ENCODE data around the gene TNIP2. TPM values are rescaled to one million over a fixed set of nuclear protein-coding genes. Genes with fewer than 3 reads are reported as not detected.
A peak's percentile ranks its signal among the peaks of the same experiment; 100 is the strongest.

Gene TNIP2
- total RNA-seq, 4 donors from 2014 or later = 27.6 to 50.0 (median 36.1) TPM

DNA sequence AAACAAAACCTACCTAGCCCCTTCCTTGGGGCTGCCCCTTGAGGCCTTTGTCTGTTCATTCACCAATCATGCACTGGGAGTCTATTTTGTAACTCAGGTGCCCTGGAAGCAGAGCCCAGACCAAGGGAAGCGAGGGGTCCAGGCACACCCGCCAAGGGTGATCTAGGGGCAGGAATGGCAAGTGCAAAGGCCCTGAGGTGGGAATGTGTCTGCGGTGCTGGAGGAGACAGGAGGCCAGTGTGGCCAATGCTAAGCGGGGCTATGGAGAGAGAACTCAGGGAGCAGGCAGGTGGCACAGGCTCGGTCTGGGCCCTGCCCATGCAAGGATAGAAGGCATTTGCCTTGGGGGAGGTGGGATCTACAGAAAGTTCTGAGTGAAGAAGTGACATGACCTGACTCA, 33.2 kb upstream of the TNIP2 start:
- TF ChIP-seq POLR2A (IDR thresholded peaks at IDR 0.05) (no peak), CTCF (IDR thresholded peaks at IDR 0.05) (no peak)
- Histone ChIP-seq H3K4me3 (no peak overlapping the region), H3K9me3 (no peaks in the 10 kb centered on the region), H3K4me1 (peaks cover 0 to 9% of the 10 kb centered on the region in 2 donors), H3K36me3 (no peaks in the 10 kb centered on the region), H3K27me3 (no peaks in the 10 kb centered on the region), H3K27ac (no peak overlapping the region)
- DNase-seq = no peak
- intact Hi-C loops (cut with DNase I; ENCODE audit: low total_unique reads) = no loop called here

DNA sequence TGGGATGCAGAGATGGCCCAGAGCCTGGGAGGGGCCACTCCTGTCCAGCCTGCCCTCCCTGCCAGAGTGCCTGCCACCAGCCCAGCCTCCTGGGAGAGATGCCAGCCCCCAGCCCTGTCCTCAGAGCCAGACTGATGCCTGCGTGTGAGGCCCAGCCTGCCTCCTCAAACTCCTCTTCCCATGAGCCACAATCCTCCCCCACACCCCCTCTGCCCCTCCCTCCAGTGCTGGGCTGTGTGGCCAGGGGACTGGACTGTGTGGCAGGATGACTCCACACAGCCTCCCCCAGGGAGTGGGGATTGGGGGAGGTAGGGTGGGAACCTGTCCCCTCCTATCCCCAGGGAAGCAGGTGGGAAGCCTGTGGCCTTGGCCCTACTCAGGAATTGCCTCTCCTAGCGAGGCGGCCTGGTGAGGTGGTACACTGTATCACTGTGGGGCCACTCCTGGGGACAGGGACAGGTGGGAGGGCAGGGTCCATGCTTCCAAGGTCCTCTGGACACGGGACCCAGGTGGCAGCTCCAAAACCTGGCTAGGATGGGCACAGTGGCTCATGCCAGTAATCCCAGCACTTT, 32.5 kb upstream of the TNIP2 start:
- no peak overlapping the region for H3K4me3 ChIP-seq
- H3K27me3 ChIP-seq = no peaks in the 10 kb centered on the region
- no peaks in the 10 kb centered on the region for H3K36me3 ChIP-seq
- H3K4me1 ChIP-seq = peaks cover 0 to 5% of the 10 kb centered on the region in 2 donors
- no peak overlapping the region for H3K27ac ChIP-seq
- DNase-seq = no peak
- intact Hi-C loops (cut with DNase I; ENCODE audit: low total_unique reads) = no loop called here
- TF ChIP-seq CTCF (IDR thresholded peaks at IDR 0.05) = no peak
- TF ChIP-seq POLR2A (IDR thresholded peaks at IDR 0.05) = no peak
- H3K9me3 ChIP-seq = no peaks in the 10 kb centered on the region

DNA sequence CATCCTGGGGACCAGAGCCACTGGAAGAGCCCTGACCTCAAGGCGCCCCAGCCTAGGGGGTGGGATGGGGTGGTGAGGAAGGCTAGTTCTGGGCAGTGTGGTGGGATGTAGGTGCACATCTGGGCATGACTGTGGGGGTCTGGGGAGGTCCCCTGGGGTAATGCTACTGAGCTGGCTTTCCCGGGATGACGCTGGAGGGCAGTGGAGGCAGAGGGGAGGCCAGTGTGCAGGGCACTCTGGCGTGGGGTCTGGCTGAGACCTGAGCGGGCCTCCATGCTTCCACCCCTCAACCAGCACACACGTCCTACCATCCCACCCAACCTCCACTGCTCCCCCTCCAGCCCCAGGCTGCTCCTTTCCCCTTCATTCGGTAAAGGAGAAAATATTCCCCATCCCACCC, 32.0 kb upstream of the TNIP2 start:
- Histone ChIP-seq H3K27me3 (no peaks in the 10 kb centered on the region), H3K4me1 (no peaks in the 10 kb centered on the region), H3K36me3 (no peaks in the 10 kb centered on the region), H3K9me3 (no peaks in the 10 kb centered on the region), H3K4me3 (no peak overlapping the region), H3K27ac (peak overlapping the region; percentile 15)
- DNase-seq = no peak
- intact Hi-C loops (cut with DNase I; ENCODE audit: low total_unique reads) = no loop called here
- TF ChIP-seq CTCF (IDR thresholded peaks at IDR 0.05) = no peak
- TF ChIP-seq POLR2A (IDR thresholded peaks at IDR 0.05) = no peak

- DNase-seq = no peak
- H3K27ac ChIP-seq = peak overlapping the region; percentile 15
- TF ChIP-seq CTCF (IDR thresholded peaks at IDR 0.05) (no peak), POLR2A (IDR thresholded peaks at IDR 0.05) (no peak)
These were observed 31.3 kb upstream of the TNIP2 start for GRCh38 chr4:2787230-2788100.

GRCh38 chr4:2786794-2787229, 30.7 kb upstream of the TNIP2 start:
- intact Hi-C loops (cut with DNase I; ENCODE audit: low total_unique reads) = no loop called here

More at GRCh38 chr4:2787230-2788100, 31.3 kb upstream of the TNIP2 start:
- Histone ChIP-seq H3K4me1 (no peaks in the 10 kb centered on the region), H3K27me3 (no peaks in the 10 kb centered on the region), H3K9me3 (no peaks in the 10 kb centered on the region), H3K36me3 (no peaks in the 10 kb centered on the region), H3K4me3 (no peak overlapping the region)
- intact Hi-C loops (cut with DNase I; ENCODE audit: low total_unique reads) = no loop called here

More at GRCh38 chr4:2786794-2787229, 30.7 kb upstream of the TNIP2 start:
- Histone ChIP-seq H3K9me3 (no peaks in the 10 kb centered on the region), H3K36me3 (no peaks in the 10 kb centered on the region), H3K4me1 (no peaks in the 10 kb centered on the region), H3K27ac (no peak overlapping the region), H3K4me3 (no peak overlapping the region), H3K27me3 (no peaks in the 10 kb centered on the region)
- DNase-seq = no peak
- no peak for TF ChIP-seq POLR2A (IDR thresholded peaks at IDR 0.05)
- TF ChIP-seq CTCF (IDR thresholded peaks at IDR 0.05) = no peak

All from uterus (tissue), 4 donors.